GM12878 (cell line): Measurements from ENCODE around the gene PRKN. TPM values are rescaled to one million over a fixed set of nuclear protein-coding genes. Genes with fewer than 3 reads are reported as not detected.

ENCODE experiments used
- ATAC-seq: fragments of 200-7000 bp; cut with Tn5 transposase; 3 replicates; pipeline ENCODE4 v1.9.1; 2020; ENCODE audit warnings: mild to moderate bottlenecking, moderate library complexity
- BruUV-seq: library from RNA; stranded (reverse); fragments of 400-500 nt; replicated peaks from 2 replicates; lab custom pipeline; 2021; lab: Mats Ljungman, UMichigan
- CTCF ChIA-PET: fragments of 300-600 bp; sonication (Branson Sonifier 250); formaldehyde crosslinking; extraction: SDS; loops from one replicate; lab custom pipeline; 2021; ENCODE audit warnings: inconsistent platforms; lab: Yijun Ruan, JAX
- POLR2A ChIA-PET: fragments of 350-600 bp; formaldehyde crosslinking; extraction: SDS; loops from one replicate; lab custom pipeline; 2021; ENCODE audit warnings: inconsistent platforms; lab: Charles Lee
- RAD21 ChIA-PET: fragments of 300-600 bp; sonication (Branson Sonifier 250); formaldehyde crosslinking; loops from one replicate; lab custom pipeline; 2023; ENCODE audit warnings: antibody characterized with exemption; ENCODE audit not compliant: unreplicated experiment; lab: Charles Lee
- SMC1A ChIA-PET: fragments of 300-600 bp; sonication (Branson Sonifier 250); formaldehyde crosslinking; loops from one replicate; lab custom pipeline; 2023; ENCODE audit not compliant: unreplicated experiment, uncharacterized antibody; lab: Charles Lee
- DNase-seq: peaks from one replicate; pipeline ENCODE4 v3.0.0-alpha.2; 2011; ENCODE audit warnings: low read depth, low spot score
- FAIRE-seq: peaks from 3 replicates; lab custom pipeline; 2011; peaks lifted over from hg19 to GRCh38; lab: Jason Lieb, UNC
- H2AFZ ChIP-seq: 2 replicates; pipeline ENCODE4 v1.6.0; 2011; ENCODE audit warnings: low read depth, low read length, control low read depth; ENCODE audit not compliant: control insufficient read depth
- H3K27ac ChIP-seq: 2 replicates; pipeline ENCODE4 v1.5.1; 2011; ENCODE audit warnings: control low read depth; ENCODE audit not compliant: control insufficient read depth, insufficient read depth
- H3K27me3 ChIP-seq, 2 experiments: replicated peaks in 1 of 2; 2 replicates each; pipeline versions ENCODE4 v1.6.0 to v1.6.1; 2011; ENCODE audit warnings: low read length in 1 of 2; ENCODE audit not compliant: control insufficient read depth in 2 of 2, insufficient read depth in 2 of 2
- H3K36me3 ChIP-seq, 2 experiments: 2 replicates each; pipeline ENCODE4 v1.5.1; 2011; ENCODE audit warnings: low read length in 1 of 2; ENCODE audit not compliant: control insufficient read depth in 2 of 2, insufficient read depth in 2 of 2
- H3K4me1 ChIP-seq: 2 replicates; pipeline ENCODE4 v1.6.1; 2011; ENCODE audit warnings: mild to moderate bottlenecking, low read length, moderate library complexity, mixed read lengths; ENCODE audit not compliant: control insufficient read depth, insufficient read depth
- H3K4me2 ChIP-seq: 2 replicates; pipeline ENCODE4 v1.6.0; 2011; ENCODE audit warnings: control low read depth; ENCODE audit not compliant: control insufficient read depth, insufficient read depth
- H3K4me3 ChIP-seq: fragments of 200-600 bp; sonication (generic); 2 replicates; pipeline ENCODE4 v1.5.1; 2016
- H3K79me2 ChIP-seq: 2 replicates; pipeline ENCODE4 v1.6.0; 2011; ENCODE audit warnings: low read length; ENCODE audit not compliant: control insufficient read depth, insufficient read depth
- H3K9ac ChIP-seq: 2 replicates; pipeline ENCODE4 v1.8.0; 2011; ENCODE audit warnings: low read length, control low read depth, mixed read lengths; ENCODE audit not compliant: control insufficient read depth, insufficient read depth
- H3K9me3 ChIP-seq: replicated peaks from 3 replicates; pipeline ENCODE4 v1.5.1; 2011; ENCODE audit warnings: mild to moderate bottlenecking, low read length; ENCODE audit not compliant: control insufficient read depth, insufficient read depth
- H4K20me1 ChIP-seq: 2 replicates; pipeline ENCODE4 v1.6.0; 2011; ENCODE audit not compliant: control insufficient read depth, insufficient read depth
- ATF7 ChIP-seq: fragments of 450-650 bp; IDR thresholded peaks from 2 replicates; pipeline ENCODE4 v1.6.1; 2016; ENCODE audit warnings: low read depth, mild to moderate bottlenecking
- CBFB ChIP-seq: IDR thresholded peaks from 2 replicates; pipeline ENCODE4 v1.6.1; 2016; ENCODE audit warnings: antibody characterized with exemption, low read depth
- CHD1 ChIP-seq: IDR thresholded peaks from 2 replicates; pipeline ENCODE4 v1.6.1; 2012; ENCODE audit warnings: low read depth, low read length, improper control_type of control experiment
- CREM ChIP-seq: IDR thresholded peaks from 2 replicates; pipeline ENCODE4 v1.6.1; 2014; ENCODE audit warnings: antibody characterized with exemption, low read depth
- ELK1 ChIP-seq: IDR thresholded peaks from 2 replicates; pipeline ENCODE4 v1.6.1; 2012; ENCODE audit warnings: low read depth, low read length, improper control_type of control experiment
- HCFC1 ChIP-seq: fragments of 150-350 bp; IDR thresholded peaks from 2 replicates; pipeline ENCODE4 v1.6.1; 2014; ENCODE audit warnings: low read length
- MAX ChIP-seq: IDR thresholded peaks from 2 replicates; pipeline ENCODE4 v1.6.1; 2012; ENCODE audit warnings: low read depth, low read length, improper control_type of control experiment
- REST ChIP-seq: IDR thresholded peaks from 2 replicates; pipeline ENCODE4 v1.6.1; 2012; ENCODE audit warnings: mild to moderate bottlenecking, low read depth, low read length
- TARDBP ChIP-seq: IDR thresholded peaks from 2 replicates; pipeline ENCODE4 v1.6.1; 2016; ENCODE audit warnings: borderline replicate concordance
- YBX1 ChIP-seq: fragments of 450-650 bp; IDR thresholded peaks from 2 replicates; pipeline ENCODE4 v1.6.1; 2016; ENCODE audit warnings: antibody characterized with exemption
- WGBS: methylation state at CpG from one replicate; pipeline ENCODE4 v1.1.6; 2016; ENCODE audit warnings: low lambda C conversion rate; ENCODE audit not compliant: insufficient replicate concordance, insufficient coverage; ENCODE audit errors: missing lambda C conversion rate; 5-methylcytosine and 5-hydroxymethylcytosine counted together
- in situ Hi-C: fragments of 300-500 bp; cut with MboI; formaldehyde crosslinking; loops from 9 replicates; pipeline ENCODE4 v1.14.3; 2018; ENCODE audit warnings: mixed read lengths
- intact Hi-C: fragments of 100-400 bp; cut with micrococcal nuclease; formaldehyde crosslinking; loops from one replicate; pipeline ENCODE4 v1.14.2; 2022; ENCODE audit not compliant: unreplicated experiment
- polyA plus RNA-seq, 11 experiments: library from polyadenylated mRNA; depleted of rRNA in 4 of 11; unstranded in 6 of 11; stranded (reverse) in 5 of 11; fragments of >200 nt; fragmentation: Nextera tagmentation in 4 of 11; fragmentation: Illumina TruSeq in 1 of 11; extraction: Ambion mirVana in 4 of 11; extraction: Trizol in 1 of 11; gene quantifications; 1 replicate in 1 of 11; 2 replicates in 10 of 11; pipeline versions ENCODE4 v1.2.1 to v1.2.3, GENCODE V29; 2011 to 2016; ENCODE audit warnings: inconsistent platforms in 2 of 11, missing spikeins in 2 of 11, low read depth in 1 of 11
- total RNA-seq, 4 experiments: library from RNA; depleted of rRNA in 3 of 4; stranded (reverse); fragments of >200 nt in 3 of 4; fragmentation: Illumina TruSeq in 1 of 4; extraction: Trizol in 1 of 4; gene quantifications; 2 replicates each; pipeline versions ENCODE4 v1.2.1 to v1.2.3, GENCODE V29; 2013 to 2021

PRKN gene
- total and polyA plus RNA-seq, 10 of the 15 experiments (the other 5 are each of a cell fraction or from before 2014, with no cell fraction given) = 0.06 to 0.09 TPM; not detected in 8

- TF ChIP-seq ELK1 = no peak
- TF ChIP-seq, all 136 proteins: peak for 0
Measured at GRCh38 chr6:161348628-161348994, 1379.0 kb downstream of the PRKN start (continued).

- DNase-seq (no peak), ATAC-seq (no peak), FAIRE-seq (no peak)
- Histone ChIP-seq H3K27me3 (no peaks in the 10 kb centered on the region), H3K79me2 (no peaks in the 10 kb centered on the region), H3K9me3 (no peaks in the 10 kb centered on the region), H2AFZ (no peak overlapping the region), H3K4me3 (no peak overlapping the region), H4K20me1 (no peaks in the 10 kb centered on the region), H3K4me2 (no peak overlapping the region), H3K9ac (no peak overlapping the region), H3K4me1 (no peaks in the 10 kb centered on the region), H3K27ac (no peak overlapping the region), H3K36me3 (no peaks in the 10 kb centered on the region)
- ChIA-PET POLR2A (no interaction called here), RAD21 (no interaction called here), SMC1A (no interaction called here), CTCF (no interaction called here)
- TF ChIP-seq MAX (no peak), CHD1 (no peak), TARDBP (no peak), YBX1 (no peak), HCFC1 (no peak), CREM (no peak), CBFB (no peak), REST (no peak), ATF7 (no peak)
- intact Hi-C loops (no loop called here), in situ Hi-C loops (no loop called here)
- 65% methylated on average over 12 of the region's 12 CpGs for WGBS
- no TSS peak for BruUV-seq
Measured at GRCh38 chr6:161347988-161348627, 1379.5 kb downstream of the PRKN start.
